Right renal pelvis (tissue), 4 donors: ENCODE data around the gene SSX4B. TPM values are rescaled to one million over a fixed set of nuclear protein-coding genes. Genes with fewer than 3 reads are reported as not detected.
"Not testable (repeated sequence)": the region's sequence is repeated elsewhere in the genome, so short reads cannot be mapped to it uniquely, and the experiment has no call there.

ENCODE experiments used
- DNase-seq, 4 donors: peaks; one replicate each; pipeline ENCODE4 v3.0.0-alpha.2; 2013; ENCODE audit warnings: low read depth in 4 of 4, low spot score in 3 of 4, missing footprints in 1 of 4
- polyA plus RNA-seq, 4 donors: library from polyadenylated mRNA; unstranded; fragments of 120-200 nt; gene quantifications; one replicate each; pipeline ENCODE4 v1.2.1, GENCODE V29; 2013; ENCODE audit not compliant: insufficient read length in 4 of 4

The SSX4B gene
- polyA plus RNA-seq = not detected

GRCh38 chrX:48411860-48412259 lies at the start of gene SSX4B:
SSX4B (minus strand) TSS chrX:48411960; CDS start chrX:48411372, 588 bp downstream.
- not testable (repeated sequence) for DNase-seq

- no peak for DNase-seq
These were observed 48.8 kb upstream of the SSX4B start for GRCh38 chrX:48460606-48461005.

GRCh38 chrX:48460031-48460430 lies 48.3 kb upstream of the SSX4B start:
- DNase-seq = no peak

GRCh38 chrX:48459483-48459882 lies 47.7 kb upstream of the SSX4B start:
- no peak for DNase-seq

GRCh38 chrX:48458711-48459110 lies 47.0 kb upstream of the SSX4B start:
- no peak for DNase-seq

GRCh38 chrX:48456628-48457331 lies 45.0 kb upstream of the SSX4B start:
- no peak for DNase-seq

- no peak for DNase-seq
These were observed 39.9 kb upstream of the SSX4B start for GRCh38 chrX:48451708-48452107.

- no peak for DNase-seq
These were observed 38.3 kb upstream of the SSX4B start for GRCh38 chrX:48450076-48450475.

GRCh38 chrX:48447201-48447600 lies 35.4 kb upstream of the SSX4B start:
- not testable (repeated sequence) for DNase-seq

- DNase-seq = not testable (repeated sequence)
These were observed 22.0 kb upstream of the SSX4B start for GRCh38 chrX:48433713-48434112.

- DNase-seq = not testable (repeated sequence)
These were observed 18.4 kb upstream of the SSX4B start for GRCh38 chrX:48430166-48430565.

- not testable (repeated sequence) for DNase-seq
These were observed 17.8 kb upstream of the SSX4B start for GRCh38 chrX:48429606-48430005.

- DNase-seq = not testable (repeated sequence)
These were observed 15.4 kb upstream of the SSX4B start for GRCh38 chrX:48427027-48427716.

GRCh38 chrX:48397825-48398224 lies 13.9 kb downstream of the SSX4B start:
- DNase-seq = not testable (repeated sequence)

- DNase-seq = not testable (repeated sequence)
These were observed 14.8 kb downstream of the SSX4B start for GRCh38 chrX:48396931-48397330.

GRCh38 chrX:48383239-48383638 lies 28.5 kb downstream of the SSX4B start, which contains the start of gene SSX4:
SSX4 (plus strand) TSS chrX:48383539; CDS start chrX:48384054, 515 bp downstream.
- not testable (repeated sequence) for DNase-seq

GRCh38 chrX:48370408-48370807 lies 41.4 kb downstream of the SSX4B start:
- DNase-seq = not testable (repeated sequence)

GRCh38 chrX:48367717-48368408 lies 43.9 kb downstream of the SSX4B start:
- not testable (repeated sequence) for DNase-seq

GRCh38 chrX:48359281-48359680 lies 52.5 kb downstream of the SSX4B start:
- DNase-seq = not testable (repeated sequence)

- DNase-seq = no peak
These were observed 54.1 kb downstream of the SSX4B start for GRCh38 chrX:48357681-48358080.
